Skeletal muscle tissue (tissue), 4 donors: ENCODE results near the gene DNAJB7. TPM values are rescaled to one million over a fixed set of nuclear protein-coding genes. Genes with fewer than 3 reads are reported as not detected.

Experiments used
- H3K27ac ChIP-seq: one replicate; pipeline ENCODE4 v1.7.0; 2013; ENCODE audit warnings: mild to moderate bottlenecking, low read depth, low read length, inconsistent platforms
- H3K27me3 ChIP-seq, 3 donors: one replicate each; pipeline ENCODE4 v1.7.0; 2013; ENCODE audit warnings: low read length in 3 of 3; ENCODE audit not compliant: control insufficient read depth in 3 of 3, insufficient read depth in 3 of 3
- H3K36me3 ChIP-seq, 3 donors: one replicate each; pipeline ENCODE4 v1.7.0; 2013; ENCODE audit warnings: low read length in 3 of 3; ENCODE audit not compliant: control insufficient read depth in 3 of 3, insufficient read depth in 3 of 3
- H3K4me1 ChIP-seq, 3 donors: one replicate each; pipeline ENCODE4 v1.7.0; 2013; ENCODE audit warnings: low read length in 3 of 3, mild to moderate bottlenecking in 3 of 3; ENCODE audit not compliant: control insufficient read depth in 3 of 3, insufficient read depth in 3 of 3
- H3K4me3 ChIP-seq, 3 donors: one replicate each; pipeline ENCODE4 v1.7.0; 2013; ENCODE audit warnings: low read length in 3 of 3
- H3K9ac ChIP-seq, 3 donors: one replicate each; pipeline ENCODE4 v1.7.0; 2013; ENCODE audit warnings: low read length in 3 of 3, mild to moderate bottlenecking in 3 of 3, moderate library complexity in 2 of 3, low read depth in 1 of 3
- H3K9me3 ChIP-seq, 3 donors: one replicate each; pipeline ENCODE4 v1.7.0; 2013; ENCODE audit warnings: low read length in 3 of 3; ENCODE audit not compliant: control insufficient read depth in 3 of 3
- total RNA-seq: library from RNA; depleted of rRNA; stranded (reverse); fragments of >200 nt; gene quantifications from one replicate; pipeline ENCODE4 v1.2.3, GENCODE V29; 2014
- donor health status: Osteomylitis.

Gene DNAJB7
- not detected for total RNA-seq

GRCh38 chr22:40862013-40862412 lies at the start of gene DNAJB7:
DNAJB7 (minus strand) TSS chr22:40862113; CDS start chr22:40861994, 119 bp downstream.
- Histone ChIP-seq H3K4me3 (no peak within 1 kb of the TSS), H3K27me3 (no peaks in the 10 kb centered on the region), H3K9ac (no peak within 1 kb of the TSS), H3K4me1 (peaks cover 9 to 13% (median 10%) of the 10 kb centered on the region in 3 donors), H3K27ac (no peak within 1 kb of the TSS), H3K36me3 (peaks cover 0 to 7% (median 4%) of the 10 kb centered on the region in 3 donors), H3K9me3 (no peaks in the 10 kb centered on the region)

DNA sequence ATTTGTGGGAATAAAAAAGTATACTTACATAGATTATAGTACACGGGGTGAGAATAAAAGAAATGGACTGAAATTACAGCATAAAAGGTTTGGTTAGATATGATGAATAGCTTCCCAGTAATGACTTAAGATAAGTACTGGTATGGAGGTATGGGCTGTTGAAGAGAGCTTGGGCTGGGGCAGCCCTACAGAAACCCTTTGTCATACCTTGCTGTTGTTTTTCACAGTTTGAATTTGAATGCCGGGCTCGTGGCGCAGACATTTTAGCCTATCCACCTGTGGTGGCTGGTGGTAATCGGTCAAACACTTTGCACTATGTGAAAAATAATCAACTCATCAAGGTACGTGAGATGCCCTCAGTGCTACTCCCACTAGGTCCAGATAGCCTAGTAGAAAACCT lies 47.0 kb upstream of the DNAJB7 start:
- H3K4me3 ChIP-seq, result no peak overlapping the region
- H3K27me3 ChIP-seq, result no peaks in the 10 kb centered on the region
- no peaks in the 10 kb centered on the region for H3K4me1 ChIP-seq
- H3K9ac ChIP-seq, result no peak overlapping the region
- peaks cover 0 to 28% (median 19%) of the 10 kb centered on the region in 3 donors for H3K36me3 ChIP-seq
- no peak overlapping the region for H3K27ac ChIP-seq
- H3K9me3 ChIP-seq, result no peaks in the 10 kb centered on the region

DNA sequence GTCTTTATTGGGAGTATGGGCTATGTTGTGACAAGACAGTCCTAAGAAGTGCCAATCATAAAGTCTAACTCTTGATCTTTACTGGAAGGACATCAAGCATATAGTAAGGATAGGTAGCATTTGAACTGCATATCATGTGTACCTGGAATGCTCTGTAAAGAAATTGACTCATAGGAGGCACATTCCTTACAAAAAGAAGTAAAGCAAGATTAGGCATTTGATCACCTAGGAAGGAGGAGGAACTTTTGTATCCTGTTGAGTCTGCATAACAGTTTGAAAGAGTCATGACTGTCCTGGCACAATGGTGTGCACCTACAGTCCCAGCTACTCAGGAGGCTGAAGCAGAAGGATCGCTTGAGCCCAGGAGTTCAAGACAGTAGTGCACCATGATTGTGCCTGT lies 42.2 kb upstream of the DNAJB7 start:
- Histone ChIP-seq H3K4me1 (no peaks in the 10 kb centered on the region), H3K27me3 (no peaks in the 10 kb centered on the region), H3K27ac (no peak overlapping the region), H3K36me3 (peaks cover 0 to 17% (median 12%) of the 10 kb centered on the region in 3 donors), H3K9me3 (no peaks in the 10 kb centered on the region), H3K4me3 (no peak overlapping the region), H3K9ac (no peak overlapping the region)

DNA sequence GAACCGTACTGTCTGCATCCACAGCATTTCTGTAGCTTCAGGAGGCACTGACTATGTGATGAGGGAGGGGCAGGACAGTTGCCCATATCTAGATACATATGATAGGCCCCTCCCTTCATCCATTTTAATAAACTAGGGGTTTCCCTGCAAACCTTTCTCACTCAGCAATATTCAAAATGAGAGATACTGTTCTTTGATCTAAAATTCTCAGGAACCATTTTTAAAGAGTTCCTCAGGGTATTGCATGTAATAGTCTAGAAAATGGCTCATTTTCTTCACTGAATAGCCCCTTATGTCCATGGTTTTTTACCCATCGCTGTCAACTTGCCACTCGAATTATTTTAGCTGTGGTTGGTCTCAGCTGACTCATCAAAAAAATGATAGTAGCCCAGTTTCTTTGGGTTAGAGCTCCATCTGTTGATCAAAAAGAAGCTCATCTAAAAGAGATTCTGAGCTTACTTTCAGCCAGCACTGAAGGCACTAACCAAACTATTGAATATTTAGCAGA lies 37.0 kb upstream of the DNAJB7 start:
- peaks cover 0 to 2% (median 0%) of the 10 kb centered on the region in 3 donors for H3K4me1 ChIP-seq
- H3K27me3 ChIP-seq, result no peaks in the 10 kb centered on the region
- H3K9me3 ChIP-seq, result no peaks in the 10 kb centered on the region
- H3K27ac ChIP-seq, result no peak overlapping the region
- H3K36me3 ChIP-seq, result peaks cover 0 to 10% (median 2%) of the 10 kb centered on the region in 3 donors
- no peak overlapping the region for H3K9ac ChIP-seq
- H3K4me3 ChIP-seq, result no peak overlapping the region

GRCh38 chr22:40894417-40894816 lies 32.5 kb upstream of the DNAJB7 start:
- Histone ChIP-seq H3K9me3 (no peaks in the 10 kb centered on the region), H3K9ac (no peak overlapping the region), H3K4me3 (no peak overlapping the region), H3K27me3 (no peaks in the 10 kb centered on the region), H3K4me1 (peaks cover 0 to 2% (median 0%) of the 10 kb centered on the region in 3 donors), H3K36me3 (peaks cover 4 to 15% (median 8%) of the 10 kb centered on the region in 3 donors), H3K27ac (no peak overlapping the region)

DNA sequence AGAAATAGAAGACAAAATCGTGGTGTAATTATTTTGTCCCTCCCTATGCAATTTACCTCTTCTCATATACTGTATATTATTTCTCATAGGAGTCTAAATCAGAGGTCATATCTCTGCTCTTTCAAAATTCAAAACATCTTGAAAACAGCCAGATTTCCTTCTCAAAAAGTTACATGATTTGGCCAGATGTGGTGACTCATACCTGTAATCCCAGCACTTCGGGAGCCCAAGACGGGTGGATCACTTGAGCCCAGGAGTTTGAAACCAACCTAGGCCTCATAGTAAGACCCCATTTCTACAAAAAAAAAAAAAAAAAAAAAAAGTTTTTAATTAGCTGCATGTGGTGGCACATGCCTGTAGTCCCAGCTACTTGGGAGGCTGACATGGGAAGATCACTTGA lies 29.0 kb upstream of the DNAJB7 start:
- Histone ChIP-seq H3K36me3 (peaks cover 15 to 38% (median 37%) of the 10 kb centered on the region in 3 donors), H3K27me3 (no peaks in the 10 kb centered on the region), H3K9ac (no peak overlapping the region), H3K4me3 (no peak overlapping the region), H3K27ac (no peak overlapping the region), H3K9me3 (no peaks in the 10 kb centered on the region), H3K4me1 (no peaks in the 10 kb centered on the region)

DNA sequence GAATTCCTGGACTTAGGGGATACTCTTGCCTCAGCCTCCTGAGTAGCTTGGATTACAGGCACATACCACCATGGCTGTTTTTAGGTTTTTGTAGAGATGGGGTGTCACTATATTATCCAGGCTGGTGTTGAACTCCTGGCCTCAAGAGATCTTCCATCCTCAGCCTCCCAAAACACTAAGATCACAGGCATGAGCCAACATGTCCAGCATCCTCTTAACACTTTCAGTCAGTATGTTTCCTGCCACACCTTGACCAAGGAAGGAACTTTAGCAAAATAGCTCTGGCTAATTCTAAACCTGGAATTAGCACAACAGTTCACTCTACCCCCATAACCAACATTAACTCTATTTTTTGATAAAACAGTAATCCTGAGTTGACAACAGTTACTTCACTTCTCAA lies 27.2 kb upstream of the DNAJB7 start:
- Histone ChIP-seq H3K27me3 (no peaks in the 10 kb centered on the region), H3K9me3 (no peaks in the 10 kb centered on the region), H3K4me3 (no peak overlapping the region), H3K9ac (no peak overlapping the region), H3K4me1 (no peaks in the 10 kb centered on the region), H3K27ac (no peak overlapping the region), H3K36me3 (peaks cover 17 to 42% (median 37%) of the 10 kb centered on the region in 3 donors)

DNA sequence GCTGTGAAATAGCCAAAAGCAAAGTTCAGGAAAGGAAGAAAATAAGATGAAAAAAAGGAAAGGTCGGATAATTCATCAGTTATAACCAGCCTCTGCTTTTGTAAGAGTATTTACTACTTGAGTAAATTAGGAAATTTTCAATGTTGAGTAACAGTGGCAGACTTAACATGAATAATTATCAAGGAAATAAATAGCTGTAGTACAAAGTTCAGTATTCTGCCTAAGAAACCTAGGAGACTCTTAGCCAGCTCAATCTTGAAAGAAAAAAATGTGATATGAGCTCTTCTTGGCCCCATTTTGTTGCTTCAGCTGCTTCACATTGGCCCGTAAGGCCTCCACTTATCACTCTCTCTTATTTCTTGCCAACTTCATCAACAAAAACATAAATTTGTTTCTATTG lies 17.0 kb upstream of the DNAJB7 start:
- no peak overlapping the region for H3K4me3 ChIP-seq
- no peaks in the 10 kb centered on the region for H3K4me1 ChIP-seq
- peaks cover 8 to 18% (median 12%) of the 10 kb centered on the region in 3 donors for H3K36me3 ChIP-seq
- no peak overlapping the region for H3K27ac ChIP-seq
- no peaks in the 10 kb centered on the region for H3K27me3 ChIP-seq
- no peaks in the 10 kb centered on the region for H3K9me3 ChIP-seq
- H3K9ac ChIP-seq, result no peak overlapping the region

GRCh38 chr22:40877488-40877887 lies 15.6 kb upstream of the DNAJB7 start:
- Histone ChIP-seq H3K4me1 (no peaks in the 10 kb centered on the region), H3K27me3 (no peaks in the 10 kb centered on the region), H3K9ac (no peak overlapping the region), H3K36me3 (peaks cover 5 to 12% (median 9%) of the 10 kb centered on the region in 3 donors), H3K9me3 (no peaks in the 10 kb centered on the region), H3K27ac (no peak overlapping the region), H3K4me3 (no peak overlapping the region)

- Histone ChIP-seq H3K9ac (no peak overlapping the region), H3K27ac (no peak overlapping the region), H3K36me3 (peaks cover 4 to 6% (median 6%) of the 10 kb centered on the region in 3 donors), H3K27me3 (no peaks in the 10 kb centered on the region), H3K9me3 (no peaks in the 10 kb centered on the region), H3K4me3 (no peak overlapping the region), H3K4me1 (no peaks in the 10 kb centered on the region)
Observed at GRCh38 chr22:40876907-40877306, 15.0 kb upstream of the DNAJB7 start.
